ENCODE data around the gene ITSN1.
A peak's percentile ranks its signal among the peaks of the same experiment; 100 is the strongest.

Gene ITSN1

DNA sequence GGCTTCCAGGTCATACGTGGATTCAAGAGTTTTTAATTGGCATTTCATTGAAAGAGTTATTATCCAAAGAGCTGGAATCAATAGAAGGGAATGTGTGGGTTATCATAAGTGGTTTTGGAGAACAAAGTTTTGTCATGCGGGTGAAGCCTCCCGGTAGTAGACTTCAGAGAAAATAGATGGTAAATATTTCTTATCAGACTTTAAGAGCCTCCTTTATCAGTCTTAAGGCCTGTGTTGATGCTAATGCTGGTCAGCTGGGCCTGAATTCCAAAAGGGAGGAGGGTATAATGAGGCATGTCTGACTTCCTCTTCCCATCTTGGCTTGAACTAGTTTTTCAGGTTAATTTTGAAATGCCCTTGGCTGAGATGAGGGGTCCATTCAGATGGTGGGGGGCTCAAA, 89.7 kb downstream of the ITSN1 start:
- no peak for DNase-seq (ENCODE audit: low read depth)

DNA sequence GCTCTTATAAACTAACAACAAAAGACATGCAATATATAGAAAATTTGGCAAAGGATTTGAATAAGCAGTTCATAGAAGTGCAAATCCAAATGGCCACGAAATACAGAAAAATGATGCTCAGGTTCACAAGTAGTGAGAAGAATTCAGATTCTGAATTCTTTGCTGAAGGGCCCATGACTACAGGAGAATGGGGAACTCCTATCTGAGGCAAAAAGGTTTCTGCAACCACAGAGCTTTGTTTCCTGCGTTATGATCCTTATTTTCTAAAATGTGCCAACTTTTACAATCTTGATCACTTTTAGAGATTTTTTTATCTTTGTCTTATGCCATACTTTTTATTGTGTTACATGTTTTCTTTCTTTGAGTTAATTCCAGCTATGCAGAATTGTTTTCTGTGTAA, 91.3 kb downstream of the ITSN1 start:
- no peak for DNase-seq (ENCODE audit: low read depth)

DNA sequence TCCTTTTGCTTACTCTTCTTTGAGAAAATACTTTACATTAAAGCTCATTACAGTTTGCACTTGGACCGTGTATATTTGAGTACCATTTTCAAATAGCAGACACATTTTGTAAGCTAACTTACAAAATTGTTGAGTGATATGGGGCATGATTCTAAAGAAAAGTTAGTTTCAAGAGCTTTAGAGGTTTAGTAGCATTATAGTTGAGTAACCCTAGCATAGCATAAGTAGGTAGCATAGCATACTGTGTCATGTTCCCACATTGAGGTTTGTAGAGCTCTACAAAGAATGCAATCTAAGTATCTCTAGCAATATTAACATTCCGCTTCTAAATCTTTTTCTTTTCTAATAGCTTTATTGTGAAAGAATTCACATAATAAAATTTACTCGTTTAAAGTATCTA, 92.0 kb downstream of the ITSN1 start:
- DNase-seq (ENCODE audit: low read depth) = no peak

DNA sequence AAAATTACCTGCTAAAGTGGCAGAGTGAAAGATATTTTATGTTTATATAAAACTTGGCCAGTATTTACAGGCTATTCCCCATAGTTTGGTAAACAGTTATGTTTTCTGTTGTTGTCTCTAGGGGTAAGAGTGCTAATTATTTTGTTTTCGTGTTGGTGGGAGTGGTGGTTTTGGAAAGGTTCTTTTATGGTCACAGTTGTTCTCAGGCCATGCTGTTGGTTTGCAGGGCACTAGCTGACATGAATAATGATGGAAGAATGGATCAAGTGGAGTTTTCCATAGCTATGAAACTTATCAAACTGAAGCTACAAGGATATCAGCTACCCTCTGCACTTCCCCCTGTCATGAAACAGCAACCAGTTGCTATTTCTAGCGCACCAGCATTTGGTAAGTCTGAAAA, 92.5 kb downstream of the ITSN1 start:
- DNase-seq (ENCODE audit: low read depth) = no peak

DNA sequence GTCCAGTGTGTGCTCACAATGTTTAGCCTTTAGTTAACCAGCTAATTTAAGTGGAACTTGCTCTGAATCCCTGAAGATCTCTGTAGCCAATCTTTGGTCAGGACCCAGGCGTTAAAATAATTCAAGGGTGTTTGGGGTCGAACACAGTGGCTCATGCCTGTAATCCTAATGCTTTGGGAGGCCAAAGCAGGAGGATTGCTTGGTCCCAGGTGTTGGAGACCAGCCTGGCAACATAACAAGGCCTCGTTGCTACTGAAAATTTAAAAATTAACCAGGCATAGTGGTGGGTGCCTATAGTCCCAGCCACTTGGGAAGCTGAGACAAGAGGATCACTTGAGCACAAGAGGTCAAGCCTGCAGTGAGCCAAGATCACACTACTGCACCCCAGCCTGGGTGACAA, 94.3 kb downstream of the ITSN1 start:
- DNase-seq (ENCODE audit: low read depth) = no peak

DNA sequence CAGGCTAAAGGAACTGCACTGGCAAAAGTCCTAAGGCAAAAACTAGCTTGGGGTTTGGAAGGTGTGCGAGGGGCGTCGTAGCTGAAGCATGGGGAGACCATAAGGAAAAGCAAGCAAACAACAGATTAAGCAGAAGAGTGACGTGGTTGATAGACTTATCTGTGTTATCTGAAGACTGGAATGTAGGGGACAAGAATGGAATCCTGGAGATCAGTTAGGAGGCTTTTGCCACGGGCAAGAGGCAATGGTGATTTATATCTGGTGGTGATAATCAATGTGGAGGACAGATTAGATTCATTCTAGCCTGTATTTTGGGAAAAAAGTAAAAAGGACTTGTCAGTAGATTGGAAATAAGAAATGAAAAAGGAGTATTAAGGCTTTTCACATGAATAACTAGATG, 97.4 kb downstream of the ITSN1 start:
- DNase-seq (ENCODE audit: low read depth) = no peak

DNA sequence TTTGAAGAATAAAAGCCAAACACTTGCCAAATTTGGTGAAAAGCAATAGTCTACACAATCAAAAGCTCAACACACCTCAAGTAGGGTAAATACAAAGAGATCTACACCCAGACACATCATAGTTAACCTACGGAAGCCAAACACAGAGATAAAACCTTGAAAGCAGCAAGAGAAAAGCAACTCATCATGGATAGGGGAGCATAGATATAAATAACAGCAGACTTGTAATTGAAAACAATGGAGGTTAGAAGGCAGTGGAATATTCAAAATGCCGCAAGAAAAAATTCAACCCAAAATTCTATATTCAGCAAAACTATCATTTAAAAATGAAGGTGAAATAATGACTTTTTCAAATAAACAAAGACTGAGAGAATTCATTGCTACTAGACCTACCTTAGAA, 105.1 kb downstream of the ITSN1 start:
- DNase-seq (ENCODE audit: low read depth) = no peak

DNA sequence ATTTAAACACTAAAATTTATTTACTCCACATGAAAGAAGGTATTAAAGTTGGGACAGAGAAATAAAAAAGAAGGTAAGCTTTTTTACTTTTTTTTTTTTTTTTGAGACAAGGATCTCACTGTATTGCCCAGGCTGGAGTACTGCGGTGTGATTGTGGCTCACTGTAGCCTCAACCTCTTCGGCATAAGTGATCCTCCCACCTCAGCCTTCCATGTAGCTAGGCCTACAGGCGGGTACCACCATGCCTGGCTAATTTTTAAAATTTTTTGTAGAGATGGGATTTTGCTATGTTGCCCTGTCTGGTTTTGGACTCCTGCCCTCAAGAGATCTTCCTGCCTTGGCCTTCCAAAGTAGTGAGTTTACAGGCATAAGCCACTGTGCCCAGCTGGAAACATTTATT, 106.6 kb downstream of the ITSN1 start:
- DNase-seq (ENCODE audit: low read depth) = no peak

DNA sequence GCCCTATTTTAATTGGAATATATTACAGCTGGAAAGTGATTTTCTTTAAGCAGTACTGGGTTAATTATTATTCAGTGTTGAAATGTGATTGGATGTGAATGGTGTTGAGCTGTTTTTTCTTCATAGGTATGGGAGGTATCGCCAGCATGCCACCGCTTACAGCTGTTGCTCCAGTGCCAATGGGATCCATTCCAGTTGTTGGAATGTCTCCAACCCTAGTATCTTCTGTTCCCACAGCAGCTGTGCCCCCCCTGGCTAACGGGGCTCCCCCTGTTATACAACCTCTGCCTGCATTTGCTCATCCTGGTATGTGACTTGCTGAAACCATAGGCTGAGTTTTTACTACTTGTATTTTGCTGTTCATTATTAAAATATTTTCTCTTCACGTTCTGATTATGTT, 107.7 kb downstream of the ITSN1 start:
- no peak for DNase-seq (ENCODE audit: low read depth)

DNA sequence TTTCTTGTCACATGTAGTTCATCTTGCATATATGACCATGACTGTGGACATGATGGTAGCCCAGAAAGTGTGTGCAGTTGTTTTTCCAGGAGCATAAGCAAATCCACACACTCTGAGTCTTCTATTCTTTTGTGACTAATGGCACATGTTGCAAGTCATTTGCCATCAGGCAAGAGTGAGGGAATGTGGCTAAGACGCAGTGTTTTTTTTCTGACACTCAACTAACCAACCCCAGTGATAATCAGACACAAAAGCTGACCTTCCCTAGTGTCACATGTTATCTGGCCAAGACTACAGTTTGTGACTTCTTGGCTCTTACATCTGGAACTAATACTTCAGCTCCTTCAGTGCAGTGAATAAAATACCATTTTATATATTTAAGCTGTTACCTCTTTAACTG, 108.8 kb downstream of the ITSN1 start:
- DNase-seq (ENCODE audit: low read depth) = no peak

DNA sequence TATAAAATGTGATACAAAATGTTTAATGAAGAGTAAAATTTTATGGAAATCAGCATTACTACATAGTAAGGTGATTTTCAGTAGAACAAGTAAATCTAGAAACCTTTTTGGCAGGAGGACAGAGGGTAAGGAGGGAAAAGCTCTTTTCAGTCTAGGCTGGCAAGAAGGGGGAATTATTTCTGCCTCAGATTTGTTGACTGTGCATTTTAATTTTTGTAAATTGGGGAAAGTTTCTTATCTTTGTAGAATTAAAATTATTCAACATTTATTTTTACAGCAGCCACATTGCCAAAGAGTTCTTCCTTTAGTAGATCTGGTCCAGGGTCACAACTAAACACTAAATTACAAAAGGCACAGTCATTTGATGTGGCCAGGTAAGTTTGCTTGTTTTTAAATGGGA, 109.2 kb downstream of the ITSN1 start:
- no peak for DNase-seq (ENCODE audit: low read depth)

DNA sequence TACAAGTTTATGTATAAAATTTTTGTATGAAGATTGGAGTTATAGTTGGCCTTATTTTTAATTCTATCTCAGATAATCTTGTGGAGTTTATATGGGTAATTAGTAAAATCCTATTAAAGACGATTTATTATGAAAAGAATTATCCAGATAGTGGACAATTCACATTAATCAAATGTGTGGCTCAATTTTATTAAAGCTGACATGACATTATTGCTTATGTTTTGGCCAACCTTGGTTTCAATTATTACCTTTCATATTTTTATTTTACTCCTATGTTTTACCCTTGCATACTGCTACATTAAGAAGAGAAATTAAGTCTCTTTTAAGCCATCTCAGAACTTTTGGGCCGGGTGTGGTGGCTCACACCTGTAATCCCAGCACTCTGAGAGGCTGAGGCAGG, 110.0 kb downstream of the ITSN1 start:
- DNase-seq (ENCODE audit: low read depth) = no peak

DNA sequence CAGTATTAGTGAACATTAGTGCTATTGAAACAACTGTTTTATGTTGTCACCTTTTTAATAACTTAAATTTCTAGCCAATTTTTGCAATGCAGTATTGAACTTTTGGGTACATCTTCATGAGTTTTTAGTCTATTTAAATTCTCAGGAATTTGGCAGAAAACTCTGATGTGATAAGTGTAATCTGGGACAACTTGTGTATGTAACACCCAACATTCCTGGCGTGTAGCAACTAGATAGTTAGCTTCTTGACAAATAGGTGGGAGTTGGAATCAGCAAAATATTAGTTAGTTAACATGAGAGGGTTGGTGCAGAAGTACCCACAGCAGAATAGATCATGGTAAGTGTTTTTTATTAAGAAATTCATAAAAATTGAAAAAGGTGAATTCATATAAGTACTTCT, 111.6 kb downstream of the ITSN1 start:
- no peak for DNase-seq (ENCODE audit: low read depth)

DNA sequence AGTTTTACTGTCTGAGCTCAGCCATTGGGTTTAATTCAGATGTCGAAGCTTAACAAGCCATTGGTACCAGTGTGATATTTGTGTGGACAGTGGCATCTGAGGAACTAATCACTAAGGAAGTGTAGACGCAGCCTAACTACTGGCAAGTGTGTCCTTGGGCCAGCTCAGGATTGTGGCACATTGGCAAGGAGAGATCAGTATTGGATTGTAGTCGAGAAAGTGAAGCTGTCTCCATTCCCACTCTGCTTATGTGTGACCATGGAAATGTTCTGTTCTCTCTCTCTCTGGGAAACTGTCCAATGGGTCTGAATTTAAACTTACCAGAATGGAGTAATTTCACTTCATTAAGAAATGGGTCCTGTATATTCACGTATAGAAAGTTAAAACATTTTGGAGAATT, 112.2 kb downstream of the ITSN1 start:
- no peak for DNase-seq (ENCODE audit: low read depth)

DNA sequence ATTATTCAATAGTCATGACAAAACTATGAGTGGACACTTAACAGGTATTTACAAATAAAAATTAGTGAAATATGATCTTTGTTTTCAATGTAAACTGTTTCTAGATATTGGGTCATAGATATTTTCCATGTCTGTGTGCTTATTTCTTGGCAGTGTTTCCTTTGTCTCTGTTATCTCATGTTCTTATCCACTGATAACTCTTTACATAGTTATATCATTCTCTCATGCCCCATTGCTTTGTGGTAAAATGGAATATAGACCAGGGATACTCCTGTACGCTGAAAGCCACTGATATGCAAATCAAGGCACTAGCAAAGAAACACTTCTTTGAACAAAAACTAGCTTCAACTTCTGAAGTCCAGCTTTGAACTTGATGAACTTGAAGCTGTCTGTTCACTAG, 113.1 kb downstream of the ITSN1 start:
- no peak for DNase-seq (ENCODE audit: low read depth)

DNA sequence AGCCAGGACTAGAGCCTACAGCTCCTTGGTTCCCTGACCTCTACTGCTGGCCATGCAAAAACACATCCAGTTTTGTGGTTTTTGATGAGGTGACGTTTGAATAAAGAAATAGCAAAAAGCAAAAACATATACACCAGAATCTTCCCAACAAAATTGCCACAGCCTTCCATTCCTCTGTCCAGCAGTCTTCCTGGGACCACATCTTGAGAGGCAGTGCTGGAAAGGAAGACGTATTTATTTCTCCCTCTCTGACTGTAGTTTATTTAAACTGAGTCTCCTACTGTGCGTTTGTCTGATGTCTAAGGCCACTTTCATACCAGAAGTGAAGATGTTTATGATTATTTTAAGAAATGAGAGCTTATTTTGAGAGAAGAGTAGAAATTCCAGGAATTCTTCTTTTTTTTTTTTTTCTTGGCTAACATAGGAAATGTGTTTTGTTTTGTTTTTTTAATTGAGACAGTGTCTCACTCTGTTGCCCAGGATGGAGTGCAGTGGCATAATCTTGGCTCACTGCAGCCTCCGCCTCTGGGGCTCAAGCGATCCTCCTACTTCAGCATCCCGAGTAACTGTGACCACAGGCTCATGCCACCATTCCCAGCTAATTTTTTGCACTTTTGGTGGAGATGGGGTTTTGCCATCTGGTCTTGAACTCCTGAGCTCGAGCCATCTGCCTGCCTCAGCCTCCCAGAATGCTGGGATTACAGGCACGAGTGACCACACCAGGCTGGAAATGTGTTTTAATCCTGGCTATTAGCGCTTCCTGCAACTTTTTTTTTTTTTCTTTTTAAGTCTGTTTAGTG, 118.5 kb downstream of the ITSN1 start:
- DNase-seq (ENCODE audit: low read depth) = peak; percentile 34

DNA sequence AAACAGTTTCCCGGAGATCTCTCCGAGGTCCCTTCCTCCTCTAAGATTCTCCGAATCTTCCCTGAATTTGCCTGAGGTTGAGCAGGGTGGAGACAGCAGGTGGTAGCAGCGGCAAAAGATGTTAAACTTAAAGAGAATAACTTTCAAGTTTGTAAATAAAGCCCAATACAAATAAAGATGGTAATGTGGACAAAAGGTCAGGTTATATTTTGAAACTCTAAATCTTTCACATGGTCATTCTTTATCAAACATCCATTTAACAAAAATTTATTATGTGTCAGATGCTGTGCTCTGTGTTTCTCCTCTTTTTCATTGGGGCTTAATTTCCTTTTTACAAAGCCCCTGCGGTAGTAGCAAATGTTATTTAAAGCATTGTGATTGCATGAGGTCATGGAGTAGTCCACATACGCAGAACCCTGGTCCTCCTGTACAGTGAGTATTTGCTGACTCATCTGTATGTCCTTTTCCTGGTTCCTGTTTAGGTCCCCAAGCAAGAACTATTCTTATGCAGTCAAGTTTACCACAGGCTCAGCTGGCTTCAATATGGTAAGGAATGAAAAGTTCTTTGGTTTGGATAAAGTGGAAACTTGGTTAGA, 119.2 kb downstream of the ITSN1 start:
- peak; percentile 93 for DNase-seq (ENCODE audit: low read depth)

DNA sequence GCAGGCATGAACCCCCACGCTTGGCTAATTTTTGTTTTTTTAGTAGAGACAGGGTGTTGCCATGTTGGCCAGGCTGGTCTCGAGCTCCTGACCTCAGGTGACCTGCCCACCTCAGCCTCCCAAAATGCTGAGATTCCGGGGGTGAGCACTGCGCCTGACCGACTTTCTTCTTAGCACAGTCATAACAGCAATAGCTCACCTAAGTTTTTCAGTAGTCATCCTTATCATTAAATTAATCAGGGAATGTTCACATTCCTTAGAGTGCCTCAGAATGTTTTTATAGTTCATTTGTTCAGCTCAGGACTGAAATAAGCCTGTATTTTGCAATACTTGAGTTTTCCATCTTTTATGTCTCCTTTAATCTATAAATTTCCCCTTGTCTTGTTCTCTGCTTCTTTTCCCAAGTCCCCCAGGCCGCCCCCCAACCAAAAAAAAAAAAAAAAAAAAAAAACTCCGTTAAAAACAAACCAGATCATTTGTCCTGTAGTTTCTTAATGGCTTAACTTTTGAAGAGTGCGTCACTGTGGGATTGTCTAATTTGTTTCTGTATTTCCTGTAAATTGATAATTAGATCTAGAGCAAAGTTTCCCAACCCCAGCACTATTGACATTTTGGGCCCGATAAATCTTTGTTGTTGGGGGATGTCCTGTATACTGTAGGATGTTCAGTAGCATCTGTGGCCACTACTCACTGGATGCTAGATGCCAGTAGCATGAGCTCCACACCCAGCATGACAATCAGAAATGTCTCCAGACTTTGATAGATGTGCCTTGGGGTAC, 120.7 kb downstream of the ITSN1 start:
- DNase-seq (ENCODE audit: low read depth) = no peak

DNA sequence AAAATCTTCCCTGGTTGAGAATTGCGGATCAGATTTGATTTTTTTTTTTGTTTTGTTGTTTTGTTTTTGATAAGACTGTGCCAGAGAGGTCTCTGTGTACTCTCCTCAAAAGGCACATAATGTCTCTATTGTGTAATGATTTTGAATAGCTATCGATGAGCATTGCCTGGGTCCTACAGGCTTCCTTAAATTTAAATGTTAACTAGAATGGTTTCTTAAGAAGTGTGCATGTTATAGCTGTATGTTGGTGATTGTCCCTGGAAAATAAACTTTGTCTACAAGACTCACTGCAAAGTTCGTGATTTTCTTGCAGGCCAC, 121.2 kb downstream of the ITSN1 start:
- no peak for DNase-seq (ENCODE audit: low read depth)

DNA sequence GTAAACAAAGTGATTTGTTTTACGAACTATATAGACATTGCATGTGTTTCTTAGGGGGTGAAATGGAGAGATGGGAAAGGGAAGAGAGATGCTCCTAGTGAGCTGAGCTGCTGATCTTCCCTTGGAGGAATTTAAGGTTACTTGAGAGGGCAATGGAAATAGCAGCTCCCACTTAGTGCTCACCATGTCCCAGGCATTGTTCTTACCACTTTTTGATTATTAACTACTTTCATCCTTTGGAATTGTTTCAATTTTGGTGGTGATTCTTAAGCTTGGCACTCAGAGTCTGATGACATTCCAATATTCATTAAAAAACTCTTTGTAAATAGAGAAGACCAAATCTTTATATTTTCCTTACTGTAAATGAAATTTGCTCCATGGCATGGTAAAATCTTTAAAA, 124.9 kb downstream of the ITSN1 start:
- DNase-seq (ENCODE audit: low read depth) = peak; percentile 59

DNA sequence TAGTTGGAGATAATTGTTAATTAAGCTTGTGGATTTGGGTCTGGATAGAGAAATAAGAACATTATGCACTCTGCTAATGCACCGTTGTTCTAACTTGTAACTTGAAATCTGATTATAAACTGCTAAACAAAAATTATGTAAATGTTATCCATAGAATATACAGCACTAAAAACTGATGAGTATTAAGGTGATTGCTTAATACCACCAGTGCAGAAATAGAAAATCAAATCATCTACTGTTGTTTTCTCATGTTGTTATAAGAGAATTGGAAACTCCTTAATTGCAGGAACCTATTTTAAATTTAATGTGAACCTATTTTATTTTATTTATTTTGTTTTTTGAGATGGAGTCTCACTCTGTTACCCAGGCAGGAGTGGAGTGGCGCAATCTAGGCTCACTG, 125.7 kb downstream of the ITSN1 start:
- DNase-seq (ENCODE audit: low read depth) = no peak

DNA sequence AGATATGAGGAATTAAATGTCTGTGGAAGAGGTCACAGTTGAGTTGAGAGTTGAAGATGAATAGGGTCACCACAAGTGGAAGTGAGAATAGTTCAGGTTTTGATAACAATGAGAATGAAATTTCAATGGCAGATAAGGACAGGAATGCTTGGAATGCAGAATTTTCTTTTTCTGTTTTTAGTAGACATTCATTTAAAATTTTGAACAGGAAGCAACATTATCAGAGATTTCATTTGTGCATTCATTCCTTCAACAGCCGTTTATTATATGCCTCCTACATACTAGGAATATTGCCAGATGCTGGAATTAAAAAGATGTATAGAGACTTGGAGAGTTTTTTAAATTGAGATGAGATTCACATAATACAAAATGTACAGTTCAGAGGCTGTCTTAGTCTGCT, 126.8 kb downstream of the ITSN1 start:
- no peak for DNase-seq (ENCODE audit: low read depth)

DNA sequence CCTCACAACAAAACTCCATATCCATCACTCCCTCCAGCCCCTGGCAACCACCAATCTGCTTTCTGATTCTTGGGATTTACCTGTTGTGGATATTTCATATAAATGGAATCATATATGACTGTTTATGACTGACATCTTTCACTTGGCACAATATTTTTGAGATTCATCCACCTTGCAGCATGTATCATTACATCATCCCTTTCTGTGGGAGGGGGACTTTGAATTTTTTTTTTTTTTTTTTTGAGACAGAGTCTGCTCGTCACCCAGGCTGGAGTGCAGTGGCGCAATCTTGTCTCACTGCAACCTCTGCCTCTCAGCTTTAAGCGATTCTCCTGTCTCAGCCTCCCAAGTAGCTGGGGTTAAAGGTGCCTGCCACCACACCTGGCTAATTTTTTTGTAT, 128.2 kb downstream of the ITSN1 start:
- no peak for DNase-seq (ENCODE audit: low read depth)

DNA sequence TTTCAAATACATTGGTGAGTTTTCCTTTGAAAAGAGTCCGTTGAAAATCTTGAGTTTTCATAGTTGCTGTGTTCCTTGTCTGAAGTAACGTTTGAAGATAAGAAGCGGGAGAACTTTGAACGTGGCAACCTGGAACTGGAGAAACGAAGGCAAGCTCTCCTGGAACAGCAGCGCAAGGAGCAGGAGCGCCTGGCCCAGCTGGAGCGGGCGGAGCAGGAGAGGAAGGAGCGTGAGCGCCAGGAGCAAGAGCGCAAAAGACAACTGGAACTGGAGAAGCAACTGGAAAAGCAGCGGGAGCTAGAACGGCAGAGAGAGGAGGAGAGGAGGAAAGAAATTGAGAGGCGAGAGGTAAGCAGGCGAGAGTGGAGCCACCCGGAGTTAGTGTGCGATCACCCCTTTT, 129.7 kb downstream of the ITSN1 start:
- no peak for DNase-seq (ENCODE audit: low read depth)

Measured in HS-5 (cell line).